Suprapubic skin (tissue), 4 donors: ENCODE data around the gene PUS1.

Experiments used
- EP300 ChIP-seq: sonication (generic); formaldehyde crosslinking; IDR thresholded peaks from one replicate; pipeline ENCODE4 v1.6.1; 2017; ENCODE audit warnings: antibody characterized with exemption
- POLR2A ChIP-seq, 2 donors: fragments of 450-650 bp; IDR thresholded peaks; one replicate each; pipeline ENCODE4 v1.6.1; 2017; ENCODE audit warnings: antibody characterized with exemption in 2 of 2, mild to moderate bottlenecking in 2 of 2, moderate library complexity in 2 of 2
- POLR2AphosphoS5 ChIP-seq, 3 donors: sonication (generic); formaldehyde crosslinking; IDR thresholded peaks; one replicate each; pipeline ENCODE4 v1.6.1; 2017; ENCODE audit warnings: antibody characterized with exemption in 3 of 3
- TF ChIP-seq, protein P1 (sequence below), 2 donors: fragments of 200-600 bp in 1 of 2; fragments of 450-650 bp in 1 of 2; sonication (generic) in 1 of 2; IDR thresholded peaks; one replicate each; pipeline ENCODE4 v1.5.1; 2016 to 2019; ENCODE audit warnings: antibody characterized with exemption in 2 of 2, mild to moderate bottlenecking in 1 of 2, moderate library complexity in 1 of 2

DNA sequence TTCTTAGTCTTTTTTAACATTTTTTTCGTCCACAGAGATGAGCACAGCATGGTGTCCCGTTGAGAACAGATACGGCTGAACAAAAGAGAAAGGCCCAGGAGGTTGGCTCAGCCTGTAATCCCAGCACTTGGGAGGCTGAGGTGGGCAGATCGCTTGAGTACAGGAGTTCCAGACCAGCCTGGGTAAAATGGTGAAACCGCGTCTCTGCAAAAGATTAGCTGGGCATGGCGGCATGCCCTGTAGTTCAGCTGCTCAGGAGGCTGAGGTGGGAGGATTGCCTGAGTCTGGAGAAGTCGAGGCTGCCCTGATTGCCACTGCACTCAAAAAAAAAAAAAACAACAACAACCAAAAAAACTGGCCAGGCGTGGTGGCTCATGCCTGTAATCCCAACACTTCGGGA lies 14.8 kb downstream of the PUS1 start:
- no peak for TF ChIP-seq POLR2A (IDR thresholded peaks at IDR 0.05)
- TF ChIP-seq, protein P1, sequence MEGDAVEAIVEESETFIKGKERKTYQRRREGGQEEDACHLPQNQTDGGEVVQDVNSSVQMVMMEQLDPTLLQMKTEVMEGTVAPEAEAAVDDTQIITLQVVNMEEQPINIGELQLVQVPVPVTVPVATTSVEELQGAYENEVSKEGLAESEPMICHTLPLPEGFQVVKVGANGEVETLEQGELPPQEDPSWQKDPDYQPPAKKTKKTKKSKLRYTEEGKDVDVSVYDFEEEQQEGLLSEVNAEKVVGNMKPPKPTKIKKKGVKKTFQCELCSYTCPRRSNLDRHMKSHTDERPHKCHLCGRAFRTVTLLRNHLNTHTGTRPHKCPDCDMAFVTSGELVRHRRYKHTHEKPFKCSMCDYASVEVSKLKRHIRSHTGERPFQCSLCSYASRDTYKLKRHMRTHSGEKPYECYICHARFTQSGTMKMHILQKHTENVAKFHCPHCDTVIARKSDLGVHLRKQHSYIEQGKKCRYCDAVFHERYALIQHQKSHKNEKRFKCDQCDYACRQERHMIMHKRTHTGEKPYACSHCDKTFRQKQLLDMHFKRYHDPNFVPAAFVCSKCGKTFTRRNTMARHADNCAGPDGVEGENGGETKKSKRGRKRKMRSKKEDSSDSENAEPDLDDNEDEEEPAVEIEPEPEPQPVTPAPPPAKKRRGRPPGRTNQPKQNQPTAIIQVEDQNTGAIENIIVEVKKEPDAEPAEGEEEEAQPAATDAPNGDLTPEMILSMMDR (IDR thresholded peaks at IDR 0.05) = no peak
- no peak for TF ChIP-seq POLR2AphosphoS5 (IDR thresholded peaks at IDR 0.05)
- TF ChIP-seq EP300 = no peak
